Measurements from ENCODE around the gene DUSP9.

DUSP9 gene

GRCh38 chrX:153640736-153641575 lies 6.0 kb upstream of the DUSP9 start:
- DNase-seq = no peak
- H3K36me3 ChIP-seq = no peaks in the 10 kb centered on the region
- TF ChIP-seq CTCF (IDR thresholded peaks at IDR 0.05) = no peak
- H3K4me3 ChIP-seq = no peak overlapping the region
- no peaks in the 10 kb centered on the region for H3K9me3 ChIP-seq
- intact Hi-C loops (cut with DNase I; ENCODE audit: low total_unique reads) = no loop called here
- H3K27ac ChIP-seq = no peak overlapping the region
- peaks cover 0 to 44% of the 10 kb centered on the region in 2 donors for H3K27me3 ChIP-seq
- peaks cover 0 to 31% (median 16%) of the 10 kb centered on the region in 4 donors for H3K4me1 ChIP-seq

- no peak for TF ChIP-seq CTCF (IDR thresholded peaks at IDR 0.05)
- peaks cover 0 to 51% of the 10 kb centered on the region in 2 donors for H3K27me3 ChIP-seq
- no peaks in the 10 kb centered on the region for H3K36me3 ChIP-seq
- no peaks in the 10 kb centered on the region for H3K9me3 ChIP-seq
- no peak overlapping the region for H3K4me3 ChIP-seq
- no peak for DNase-seq
- no peak overlapping the region for H3K27ac ChIP-seq
- H3K4me1 ChIP-seq = peaks cover 0 to 31% (median 16%) of the 10 kb centered on the region in 4 donors
- intact Hi-C loops (cut with DNase I; ENCODE audit: low total_unique reads) = no loop called here
Measured at GRCh38 chrX:153641627-153642026, 5.4 kb upstream of the DUSP9 start.

- no peaks in the 10 kb centered on the region for H3K36me3 ChIP-seq
- H3K4me3 ChIP-seq = peak overlapping the region in 1 of 2 donors; percentile 20
- H3K4me1 ChIP-seq = peaks cover 0 to 31% (median 20%) of the 10 kb centered on the region in 4 donors
- no peak for TF ChIP-seq CTCF (IDR thresholded peaks at IDR 0.05)
- no peak for DNase-seq
- no peak overlapping the region for H3K27ac ChIP-seq
- peaks cover 0 to 56% of the 10 kb centered on the region in 2 donors for H3K27me3 ChIP-seq
- H3K9me3 ChIP-seq = no peaks in the 10 kb centered on the region
- intact Hi-C loops (cut with DNase I; ENCODE audit: low total_unique reads) = no loop called here
Measured at GRCh38 chrX:153642051-153642654, 4.8 kb upstream of the DUSP9 start.

DNA sequence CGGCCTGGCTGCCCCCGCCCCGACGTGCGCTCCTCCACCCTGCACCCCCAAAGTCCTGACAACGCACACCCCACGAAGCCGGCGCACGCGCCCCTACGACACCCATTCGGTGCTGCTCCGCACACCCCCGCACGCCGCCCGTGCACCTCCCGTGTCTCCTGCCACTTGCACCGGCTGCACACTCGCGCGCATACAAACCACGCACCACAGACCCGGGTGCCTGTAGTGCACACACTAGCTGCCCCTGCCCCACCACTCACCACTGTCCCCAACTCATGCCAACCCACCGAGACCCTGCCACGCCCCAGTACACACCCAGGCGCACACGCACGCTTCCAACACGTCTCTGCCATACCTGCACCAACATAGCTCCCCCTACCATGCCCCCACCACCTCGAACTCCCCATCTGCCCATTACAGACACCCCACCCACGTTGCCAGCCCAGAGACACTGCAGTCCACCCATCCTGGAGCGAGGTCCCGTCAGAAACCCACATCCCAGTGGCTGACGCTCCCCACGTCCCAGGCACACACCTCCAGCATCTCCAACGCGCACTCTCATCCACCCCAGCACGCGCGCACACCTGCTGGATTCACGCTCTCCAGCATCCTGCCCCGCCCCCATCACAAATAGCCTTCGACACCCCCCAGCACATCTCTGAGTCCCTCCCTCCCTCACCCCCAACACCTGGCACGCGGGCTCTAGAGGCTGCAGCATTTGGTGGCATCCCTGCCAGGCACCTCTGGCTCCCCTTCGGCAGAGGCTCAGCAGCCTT lies 4.2 kb upstream of the DUSP9 start:
- Histone ChIP-seq H3K4me3 (no peak overlapping the region), H3K4me1 (peaks cover 0 to 36% (median 24%) of the 10 kb centered on the region in 4 donors), H3K9me3 (no peaks in the 10 kb centered on the region), H3K27me3 (peaks cover 0 to 63% of the 10 kb centered on the region in 2 donors), H3K27ac (no peak overlapping the region), H3K36me3 (no peaks in the 10 kb centered on the region)
- intact Hi-C loops (cut with DNase I; ENCODE audit: low total_unique reads) = no loop called here
- no peak for TF ChIP-seq CTCF (IDR thresholded peaks at IDR 0.05)
- DNase-seq = no peak

GRCh38 chrX:153643431-153644351 lies 3.3 kb upstream of the DUSP9 start:
- H3K9me3 ChIP-seq = no peaks in the 10 kb centered on the region
- no peak for DNase-seq
- H3K27ac ChIP-seq = no peak overlapping the region
- peaks cover 0 to 72% of the 10 kb centered on the region in 2 donors for H3K27me3 ChIP-seq
- H3K4me1 ChIP-seq = peaks cover 0 to 37% (median 25%) of the 10 kb centered on the region in 4 donors
- no peaks in the 10 kb centered on the region for H3K36me3 ChIP-seq
- intact Hi-C loops (cut with DNase I; ENCODE audit: low total_unique reads) = no loop called here
- H3K4me3 ChIP-seq = peak overlapping the region in 1 of 2 donors; percentile 25
- TF ChIP-seq CTCF (IDR thresholded peaks at IDR 0.05) = no peak

All from tibial artery (tissue), 4 donors.